CD4-positive, alpha-beta memory T cell (primary cell): ENCODE data around the gene RBM20. TPM values are rescaled to one million over a fixed set of nuclear protein-coding genes. Genes with fewer than 3 reads are reported as not detected.
A peak's percentile ranks its signal among the peaks of the same experiment; 100 is the strongest.

Source experiments
- CTCF ChIA-PET: fragments of 350-600 bp; sonication (Branson Sonifier 250); formaldehyde crosslinking; loops from one replicate; lab custom pipeline; 2021; ENCODE audit warnings: inconsistent platforms; ENCODE audit not compliant: partially characterized antibody; lab: Charles Lee
- POLR2A ChIA-PET: fragments of 350-600 bp; sonication (Branson Sonifier 250); formaldehyde crosslinking; loops from one replicate; lab custom pipeline; 2021; ENCODE audit not compliant: partially characterized antibody; lab: Charles Lee
- DNase-seq, 5 donors: peaks; one replicate each; pipeline versions ENCODE4 v3.0.0 to v3.0.0-alpha.2; 2020 to 2022; ENCODE audit warnings: mixed read lengths in 1 of 5
- H3K27ac ChIP-seq: one replicate; pipeline ENCODE4 v1.7.0; 2013; ENCODE audit warnings: low read depth, low read length
- H3K27me3 ChIP-seq: 2 replicates; pipeline ENCODE4 v1.7.0; 2013; ENCODE audit warnings: mild to moderate bottlenecking, low read length, moderate library complexity; ENCODE audit not compliant: insufficient read depth
- H3K36me3 ChIP-seq: 2 replicates; pipeline ENCODE4 v1.7.0; 2013; ENCODE audit warnings: mild to moderate bottlenecking, low read length, moderate library complexity; ENCODE audit not compliant: insufficient read depth
- H3K4me1 ChIP-seq: 2 replicates; pipeline ENCODE4 v1.7.0; 2013; ENCODE audit warnings: mild to moderate bottlenecking, low read length, moderate library complexity; ENCODE audit not compliant: insufficient read depth
- H3K4me3 ChIP-seq, 2 donors: one replicate each; pipeline ENCODE4 v1.7.0; 2013; ENCODE audit warnings: low read length in 2 of 2, mild to moderate bottlenecking in 1 of 2
- H3K9me3 ChIP-seq, 2 donors: one replicate each; pipeline ENCODE4 v1.7.0; 2013; ENCODE audit warnings: low read length in 2 of 2, control low read depth in 1 of 2; ENCODE audit not compliant: control insufficient read depth in 1 of 2
- H3K27ac Mint-ChIP-seq, 7 donors: one replicate each; pipeline ENCODE4 v1.8.0; 2020 to 2021; ENCODE audit warnings: mixed read lengths in 7 of 7, mild to moderate bottlenecking in 6 of 7, inconsistent platforms in 3 of 7, moderate library complexity in 3 of 7
- H3K27me3 Mint-ChIP-seq, 2 donors: one replicate each; pipeline ENCODE4 v1.8.0; 2020 to 2021; ENCODE audit warnings: mixed read lengths in 2 of 2
- H3K36me3 Mint-ChIP-seq, 2 donors: one replicate each; pipeline ENCODE4 v1.8.0; 2020 to 2021; ENCODE audit warnings: mixed read lengths in 2 of 2, inconsistent platforms in 1 of 2, mild to moderate bottlenecking in 1 of 2
- H3K4me1 Mint-ChIP-seq, 4 donors: one replicate each; pipeline ENCODE4 v1.8.0; 2020 to 2021; ENCODE audit warnings: mixed read lengths in 4 of 4, mild to moderate bottlenecking in 1 of 4
- H3K4me3 Mint-ChIP-seq, 8 donors: one replicate each; pipeline ENCODE4 v1.8.0; 2020 to 2021; ENCODE audit warnings: mixed read lengths in 8 of 8, mild to moderate bottlenecking in 7 of 8, moderate library complexity in 6 of 8, inconsistent platforms in 3 of 8
- H3K9me3 Mint-ChIP-seq, 8 donors: one replicate each; pipeline ENCODE4 v1.8.0; 2020 to 2021; ENCODE audit warnings: mixed read lengths in 8 of 8, mild to moderate bottlenecking in 5 of 8, inconsistent platforms in 3 of 8, moderate library complexity in 1 of 8
- intact Hi-C: fragments of 100-400 bp; cut with micrococcal nuclease; formaldehyde crosslinking; loops from one replicate; pipeline ENCODE4 v1.15.1; 2023
- polyA plus RNA-seq, 2 donors: library from polyadenylated mRNA; unstranded; fragments of 300-500 nt; fragmentation: Illumina TruSeq; gene quantifications; one replicate each; pipeline ENCODE4 v1.2.3, GENCODE V29; 2021
- total RNA-seq, 2 experiments: library from RNA; stranded (reverse); gene quantifications; one replicate each; pipeline ENCODE4 v1.2.3, GENCODE V29; 2021

Gene RBM20
- total and polyA plus RNA-seq, 4 experiments from 2014 or later = 0.03 TPM; not detected in 3

GRCh38 chr10:110757586-110757985 is 113.5 kb downstream of the RBM20 start:
- peaks cover 6 to 17% (median 11%) of the 10 kb centered on the region in 4 donors for H3K4me1 Mint-ChIP-seq
- no peaks in the 10 kb centered on the region for H3K9me3 Mint-ChIP-seq
- CTCF ChIA-PET = interaction anchor here (0.8 to 2.0 kb wide), 2 partner anchors 9 to 12 kb away, joined by 4 to 5 read pairs; no protein-coding TSS in a partner anchor
- Histone ChIP-seq H3K4me3 (no peak overlapping the region), H3K27me3 (no peaks in the 10 kb centered on the region), H3K9me3 (no peaks in the 10 kb centered on the region), H3K4me1 (no peaks in the 10 kb centered on the region), H3K27ac (no peak overlapping the region), H3K36me3 (no peaks in the 10 kb centered on the region)
- POLR2A ChIA-PET = no interaction called here
- H3K27me3 Mint-ChIP-seq = peaks cover 0 to 2% of the 10 kb centered on the region in 2 donors
- no peaks in the 10 kb centered on the region for H3K36me3 Mint-ChIP-seq
- DNase-seq = no peak
- H3K4me3 Mint-ChIP-seq = no peak overlapping the region
- H3K27ac Mint-ChIP-seq = no peak overlapping the region
- intact Hi-C loops = no loop called here

GRCh38 chr10:110758128-110758765 is 114.1 kb downstream of the RBM20 start:
- peaks cover 0 to 4% of the 10 kb centered on the region in 2 donors for H3K27me3 Mint-ChIP-seq
- H3K9me3 ChIP-seq = no peaks in the 10 kb centered on the region
- H3K27ac Mint-ChIP-seq = no peak overlapping the region
- no peaks in the 10 kb centered on the region for H3K9me3 Mint-ChIP-seq
- no peaks in the 10 kb centered on the region for H3K4me1 ChIP-seq
- H3K36me3 Mint-ChIP-seq = no peaks in the 10 kb centered on the region
- no peak for DNase-seq
- intact Hi-C loops = no loop called here
- H3K27me3 ChIP-seq = no peaks in the 10 kb centered on the region
- H3K4me3 Mint-ChIP-seq = no peak overlapping the region
- ChIA-PET POLR2A (no interaction called here), CTCF (interaction anchor here (0.8 to 2.0 kb wide), 2 partner anchors 10 to 12 kb away, joined by 4 to 5 read pairs; no protein-coding TSS in a partner anchor)
- H3K4me3 ChIP-seq = no peak overlapping the region
- no peak overlapping the region for H3K27ac ChIP-seq
- peaks cover 6 to 17% (median 11%) of the 10 kb centered on the region in 4 donors for H3K4me1 Mint-ChIP-seq
- H3K36me3 ChIP-seq = no peaks in the 10 kb centered on the region

GRCh38 chr10:110758898-110759297 is 114.8 kb downstream of the RBM20 start:
- CTCF ChIA-PET = interaction anchor here (2.0 kb wide), 1 partner anchor 10 kb away, joined by 5 read pairs; no protein-coding TSS in a partner anchor

GRCh38 chr10:110759523-110759922 is 115.4 kb downstream of the RBM20 start:
- no peak overlapping the region for H3K4me3 Mint-ChIP-seq
- DNase-seq = no peak
- peaks cover 2 to 8% (median 6%) of the 10 kb centered on the region in 4 donors for H3K4me1 Mint-ChIP-seq
- ChIA-PET POLR2A (interaction anchor here (0.9 kb wide), 1 partner anchor 101 kb away, joined by 3 read pairs; no protein-coding TSS in a partner anchor), CTCF (interaction anchor here (2.0 kb wide), 1 partner anchor 11 kb away, joined by 5 read pairs; no protein-coding TSS in a partner anchor)
- intact Hi-C loops = no loop called here
- H3K36me3 Mint-ChIP-seq = no peaks in the 10 kb centered on the region
- peaks cover 1 to 5% of the 10 kb centered on the region in 2 donors for H3K27me3 Mint-ChIP-seq
- Histone ChIP-seq H3K9me3 (no peaks in the 10 kb centered on the region), H3K36me3 (no peaks in the 10 kb centered on the region), H3K27me3 (no peaks in the 10 kb centered on the region), H3K4me3 (no peak overlapping the region), H3K27ac (no peak overlapping the region), H3K4me1 (no peaks in the 10 kb centered on the region)
- no peak overlapping the region for H3K27ac Mint-ChIP-seq
- no peaks in the 10 kb centered on the region for H3K9me3 Mint-ChIP-seq

More at GRCh38 chr10:110758898-110759297, 114.8 kb downstream of the RBM20 start:
- POLR2A ChIA-PET = no interaction called here
- H3K4me1 Mint-ChIP-seq = peaks cover 6 to 11% (median 8%) of the 10 kb centered on the region in 4 donors
- DNase-seq = no peak
- H3K4me3 ChIP-seq = no peak overlapping the region
- intact Hi-C loops = no loop called here
- no peaks in the 10 kb centered on the region for H3K4me1 ChIP-seq
- H3K27me3 Mint-ChIP-seq = peaks cover 0 to 5% of the 10 kb centered on the region in 2 donors
- no peak overlapping the region for H3K4me3 Mint-ChIP-seq
- H3K27ac Mint-ChIP-seq = no peak overlapping the region
- no peaks in the 10 kb centered on the region for H3K27me3 ChIP-seq
- no peaks in the 10 kb centered on the region for H3K9me3 ChIP-seq
- no peaks in the 10 kb centered on the region for H3K9me3 Mint-ChIP-seq
- no peaks in the 10 kb centered on the region for H3K36me3 ChIP-seq
- H3K36me3 Mint-ChIP-seq = no peaks in the 10 kb centered on the region
- no peak overlapping the region for H3K27ac ChIP-seq

- intact Hi-C loops = no loop called here
- Histone ChIP-seq H3K27me3 (no peaks in the 10 kb centered on the region), H3K4me3 (no peak overlapping the region), H3K36me3 (no peaks in the 10 kb centered on the region), H3K4me1 (no peaks in the 10 kb centered on the region), H3K9me3 (no peaks in the 10 kb centered on the region), H3K27ac (no peak overlapping the region)
- Mint-ChIP-seq H3K36me3 (no peaks in the 10 kb centered on the region), H3K9me3 (no peaks in the 10 kb centered on the region), H3K4me3 (no peak overlapping the region), H3K4me1 (no peaks in the 10 kb centered on the region), H3K27me3 (peaks cover 1 to 5% of the 10 kb centered on the region in 2 donors), H3K27ac (no peak overlapping the region)
- CTCF ChIA-PET = no interaction called here
- POLR2A ChIA-PET = no interaction called here
- no peak for DNase-seq
Measured at GRCh38 chr10:110762109-110762848, 118.1 kb downstream of the RBM20 start.

- Mint-ChIP-seq H3K9me3 (no peaks in the 10 kb centered on the region), H3K4me3 (no peak overlapping the region), H3K4me1 (no peaks in the 10 kb centered on the region), H3K36me3 (no peaks in the 10 kb centered on the region), H3K27me3 (peaks cover 1 to 5% of the 10 kb centered on the region in 2 donors), H3K27ac (no peak overlapping the region)
- Histone ChIP-seq H3K4me3 (no peak overlapping the region), H3K9me3 (no peaks in the 10 kb centered on the region), H3K36me3 (no peaks in the 10 kb centered on the region), H3K27me3 (no peaks in the 10 kb centered on the region), H3K27ac (no peak overlapping the region), H3K4me1 (no peaks in the 10 kb centered on the region)
- DNase-seq = no peak
- intact Hi-C loops = no loop called here
- CTCF ChIA-PET = no interaction called here
- POLR2A ChIA-PET = no interaction called here
Measured at GRCh38 chr10:110762849-110763211, 118.7 kb downstream of the RBM20 start.

- Histone ChIP-seq H3K27me3 (no peaks in the 10 kb centered on the region), H3K4me3 (no peak overlapping the region), H3K36me3 (no peaks in the 10 kb centered on the region), H3K9me3 (no peaks in the 10 kb centered on the region), H3K27ac (no peak overlapping the region), H3K4me1 (no peaks in the 10 kb centered on the region)
- H3K36me3 Mint-ChIP-seq = no peaks in the 10 kb centered on the region
- H3K9me3 Mint-ChIP-seq = no peaks in the 10 kb centered on the region
- ChIA-PET POLR2A (interaction anchor here (0.6 kb wide), 1 partner anchor 144 kb away, joined by 3 read pairs; no protein-coding TSS in a partner anchor), CTCF (no interaction called here)
- no peaks in the 10 kb centered on the region for H3K4me1 Mint-ChIP-seq
- peaks cover 1 to 5% of the 10 kb centered on the region in 2 donors for H3K27me3 Mint-ChIP-seq
- peak overlapping the region in 2 of 7 donors; percentile 18 to 30 for H3K27ac Mint-ChIP-seq
- no peak for DNase-seq
- no peak overlapping the region for H3K4me3 Mint-ChIP-seq
- intact Hi-C loops = no loop called here
Measured at GRCh38 chr10:110764378-110764777, 120.2 kb downstream of the RBM20 start.
